A673 (cell line): ENCODE measurements around the gene TMEM255A. TPM values are rescaled to one million over a fixed set of nuclear protein-coding genes. Genes with fewer than 3 reads are reported as not detected.

Source experiments
- BruUV-seq: library from RNA; stranded (reverse); fragments of 400-500 nt; replicated peaks from 2 replicates; lab custom pipeline; 2021; lab: Mats Ljungman, UMichigan
- CTCF ChIA-PET: fragments of 300-600 bp; sonication (Branson Sonifier 250); formaldehyde crosslinking; loops from one replicate; lab custom pipeline; 2022; ENCODE audit warnings: antibody characterized with exemption; lab: Charles Lee
- POLR2A ChIA-PET: fragments of 300-600 bp; sonication (Branson Sonifier 250); formaldehyde crosslinking; loops from one replicate; lab custom pipeline; 2022; ENCODE audit warnings: antibody characterized with exemption; ENCODE audit not compliant: low non-redundant PET; lab: Charles Lee
- DNase-seq: peaks from one replicate; pipeline ENCODE4 v3.0.0-alpha.2; 2015; ENCODE audit warnings: low spot score
- H3K27ac ChIP-seq: fragments of 200-600 bp; sonication (generic); 2 replicates; pipeline ENCODE4 v1.5.1; 2016; ENCODE audit warnings: mixed run types, low read depth, mild to moderate bottlenecking, mixed read lengths, antibody characterized with exemption, low read length; ENCODE audit not compliant: poor library complexity, severe bottlenecking
- H3K27me3 ChIP-seq: fragments of 200-600 bp; sonication (generic); replicated peaks from 2 replicates; pipeline ENCODE4 v1.6.1; 2017; ENCODE audit warnings: mixed run types, low read depth, mild to moderate bottlenecking, mixed read lengths, antibody characterized with exemption, low read length; ENCODE audit not compliant: insufficient read depth, poor library complexity
- H3K36me3 ChIP-seq: fragments of 200-600 bp; sonication (generic); 2 replicates; pipeline ENCODE4 v1.6.1; 2016; ENCODE audit warnings: mixed run types, mild to moderate bottlenecking, mixed read lengths, antibody characterized with exemption, low read length; ENCODE audit not compliant: insufficient read depth, poor library complexity, severe bottlenecking
- H3K4me1 ChIP-seq: fragments of 200-600 bp; sonication (generic); 2 replicates; pipeline ENCODE4 v1.6.1; 2017; ENCODE audit warnings: mixed run types, mild to moderate bottlenecking, mixed read lengths, antibody characterized with exemption, low read length; ENCODE audit not compliant: insufficient read depth, poor library complexity, severe bottlenecking
- H3K4me3 ChIP-seq: fragments of 200-600 bp; sonication (generic); 2 replicates; pipeline ENCODE4 v1.5.1; 2016; ENCODE audit warnings: low read depth, mixed run types, mild to moderate bottlenecking, mixed read lengths, low read length; ENCODE audit not compliant: poor library complexity, severe bottlenecking
- H3K9me3 ChIP-seq: fragments of 200-600 bp; sonication (generic); 2 replicates; pipeline ENCODE4 v1.6.1; 2016; ENCODE audit warnings: mixed run types, low read depth, mild to moderate bottlenecking, mixed read lengths, antibody characterized with exemption, low read length; ENCODE audit not compliant: poor library complexity, severe bottlenecking
- CTCF ChIP-seq: fragments of 300-800, 200-600 bp; sonication (generic); conservative IDR thresholded peaks from 2 replicates; pipeline ENCODE4 v1.5.1; 2017; ENCODE audit warnings: low read depth, mild to moderate bottlenecking, antibody characterized with exemption, low read length, moderate library complexity, mixed read lengths
- EZH2 ChIP-seq: fragments of 200-600 bp; sonication (generic); IDR thresholded peaks from 2 replicates; pipeline ENCODE4 v1.6.1; 2017; ENCODE audit warnings: borderline replicate concordance, low read depth, mild to moderate bottlenecking, mixed read lengths, antibody characterized with exemption, low read length; ENCODE audit not compliant: poor library complexity, severe bottlenecking
- intact Hi-C: fragments of 100-400 bp; cut with micrococcal nuclease; formaldehyde crosslinking; loops from one replicate; pipeline ENCODE4 v1.10.0; 2022; ENCODE audit not compliant: unreplicated experiment
- total RNA-seq: library from RNA; stranded (reverse); gene quantifications from 2 replicates; pipeline ENCODE4 v1.2.3, GENCODE V29; 2021

The TMEM255A gene
- total RNA-seq, 1 experiment from 2014 or later = 0.56 TPM

GRCh38 chrX:120318411-120318810, 7.2 kb upstream of the TMEM255A start:
- BruUV-seq = no TSS peak
- Histone ChIP-seq H3K36me3 (no peaks in the 10 kb centered on the region), H3K4me3 (no peak overlapping the region), H3K27me3 (peaks cover 4% of the 10 kb centered on the region), H3K4me1 (no peaks in the 10 kb centered on the region), H3K9me3 (no peaks in the 10 kb centered on the region), H3K27ac (no peak overlapping the region)
- intact Hi-C loops = loop anchor here (2.0 kb wide), 1 partner anchor 134 kb away; no protein-coding TSS in a partner anchor
- TF ChIP-seq EZH2 = no peak
- DNase-seq = no peak
- CTCF ChIA-PET = no interaction called here
- POLR2A ChIA-PET = no interaction called here

GRCh38 chrX:120316587-120317283, 5.5 kb upstream of the TMEM255A start:
- CTCF ChIA-PET = no interaction called here
- POLR2A ChIA-PET = no interaction called here

GRCh38 chrX:120315776-120316175, 4.5 kb upstream of the TMEM255A start:
- Histone ChIP-seq H3K4me1 (no peaks in the 10 kb centered on the region), H3K27ac (no peak overlapping the region), H3K27me3 (peaks cover 4% of the 10 kb centered on the region), H3K9me3 (no peaks in the 10 kb centered on the region), H3K36me3 (no peaks in the 10 kb centered on the region), H3K4me3 (no peak overlapping the region)
- no peak for DNase-seq
- TF ChIP-seq EZH2 (no peak), CTCF (no peak)
- POLR2A ChIA-PET = no interaction called here
- CTCF ChIA-PET = no interaction called here
- intact Hi-C loops = no loop called here
- no TSS peak for BruUV-seq

More at GRCh38 chrX:120316587-120317283, 5.5 kb upstream of the TMEM255A start:
- intact Hi-C loops = no loop called here
- DNase-seq = no peak
- H3K4me3 ChIP-seq = no peak overlapping the region
- H3K4me1 ChIP-seq = no peaks in the 10 kb centered on the region
- no TSS peak for BruUV-seq
- H3K36me3 ChIP-seq = no peaks in the 10 kb centered on the region
- peaks cover 4% of the 10 kb centered on the region for H3K27me3 ChIP-seq
- TF ChIP-seq EZH2 = no peak
- TF ChIP-seq CTCF = no peak
- H3K9me3 ChIP-seq = no peaks in the 10 kb centered on the region
- no peak overlapping the region for H3K27ac ChIP-seq

GRCh38 chrX:120311727-120312063, 434 bp upstream of the TMEM255A start:
- CTCF ChIA-PET = interaction anchor here (0.5 kb wide), 1 partner anchor 11 kb away, joined by 3 read pairs; no protein-coding TSS in a partner anchor
- no peaks in the 10 kb centered on the region for H3K27me3 ChIP-seq
- POLR2A ChIA-PET = interaction anchor here (0.8 kb wide), 1 partner anchor 93 kb away, joined by 5 read pairs; no protein-coding TSS in a partner anchor
- H3K36me3 ChIP-seq = no peaks in the 10 kb centered on the region
- peaks cover 5% of the 10 kb centered on the region for H3K4me1 ChIP-seq
- DNase-seq = no peak
- H3K4me3 ChIP-seq = no peak overlapping the region
- no peak for TF ChIP-seq CTCF
- no peak for TF ChIP-seq EZH2
- no TSS peak for BruUV-seq
- no peaks in the 10 kb centered on the region for H3K9me3 ChIP-seq
- intact Hi-C loops = no loop called here
- H3K27ac ChIP-seq = no peak overlapping the region
